SH-SY5Y (cell line): ENCODE results near the gene ATG12.

Experiments
- GATA2 ChIP-seq: IDR thresholded peaks from 2 replicates; pipeline ENCODE4 v1.6.1; 2011; ENCODE audit warnings: mild to moderate bottlenecking, low read depth, low read length
- GATA3 ChIP-seq: IDR thresholded peaks from 2 replicates; pipeline ENCODE4 v1.6.1; 2011; ENCODE audit warnings: low read depth, mild to moderate bottlenecking, low read length, moderate library complexity

- TF ChIP-seq GATA3 (no peak), GATA2 (no peak)
These were observed 25.6 kb downstream of the ATG12 start for GRCh38 chr5:115815693-115816225.
